ENCODE measurements around the gene SPSB1. TPM values are rescaled to one million over a fixed set of nuclear protein-coding genes. Genes with fewer than 3 reads are reported as not detected.

SPSB1 gene
- total RNA-seq, 6 experiments from 2014 or later: 7.7 to 121 (median 37.0) TPM

DNA sequence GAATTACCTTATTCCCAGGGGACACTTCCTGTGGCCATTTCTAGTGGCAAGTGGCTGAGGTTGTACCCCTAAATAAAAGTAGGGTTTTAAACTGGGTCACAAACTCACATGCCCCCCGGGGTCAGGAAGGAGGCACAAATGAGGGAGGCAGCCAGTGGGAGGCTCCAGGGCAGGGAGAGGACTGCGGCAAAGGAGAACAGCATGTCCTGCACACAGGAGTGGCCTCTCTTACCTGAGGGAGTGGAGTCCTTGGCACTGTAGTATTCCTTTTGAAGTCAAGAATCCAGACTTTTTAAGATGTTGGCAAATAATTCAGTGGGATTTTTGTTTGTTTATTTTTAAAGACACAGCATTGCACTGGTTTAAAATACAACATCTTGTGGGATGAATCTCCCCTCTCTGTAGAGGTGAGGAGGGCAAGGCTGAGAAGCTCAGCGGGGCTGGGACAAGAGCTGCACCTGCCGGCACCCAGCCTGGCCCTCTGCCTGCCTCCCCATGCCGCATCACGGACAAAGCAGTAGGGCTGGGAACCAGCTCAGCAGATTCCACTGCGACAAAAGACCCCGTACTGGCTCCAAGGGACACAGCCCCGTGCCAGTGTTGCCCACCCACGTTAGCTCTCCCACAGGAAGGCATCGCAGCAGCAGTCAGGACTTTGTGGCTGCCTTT, 22.2 kb downstream of the SPSB1 start:
- H3K27me3 ChIP-seq: no peaks in the 10 kb centered on the region
- no peak for DNase-seq
- WGBS (ENCODE audit: insufficient coverage, low coverage, low lambda C conversion rate, missing lambda C conversion rate): 74% methylated on average over 6 of the region's 11 CpGs
- no peak overlapping the region for H3K4me3 ChIP-seq
- H3K9me3 ChIP-seq: no peaks in the 10 kb centered on the region
- H3K27ac ChIP-seq: no peak overlapping the region
- ATAC-seq: no peak
- no peaks in the 10 kb centered on the region for H3K36me3 ChIP-seq
- H3K4me1 ChIP-seq: no peaks in the 10 kb centered on the region
- no peak for TF ChIP-seq POLR2A (IDR thresholded peaks at IDR 0.05)
- TF ChIP-seq, protein P1, sequence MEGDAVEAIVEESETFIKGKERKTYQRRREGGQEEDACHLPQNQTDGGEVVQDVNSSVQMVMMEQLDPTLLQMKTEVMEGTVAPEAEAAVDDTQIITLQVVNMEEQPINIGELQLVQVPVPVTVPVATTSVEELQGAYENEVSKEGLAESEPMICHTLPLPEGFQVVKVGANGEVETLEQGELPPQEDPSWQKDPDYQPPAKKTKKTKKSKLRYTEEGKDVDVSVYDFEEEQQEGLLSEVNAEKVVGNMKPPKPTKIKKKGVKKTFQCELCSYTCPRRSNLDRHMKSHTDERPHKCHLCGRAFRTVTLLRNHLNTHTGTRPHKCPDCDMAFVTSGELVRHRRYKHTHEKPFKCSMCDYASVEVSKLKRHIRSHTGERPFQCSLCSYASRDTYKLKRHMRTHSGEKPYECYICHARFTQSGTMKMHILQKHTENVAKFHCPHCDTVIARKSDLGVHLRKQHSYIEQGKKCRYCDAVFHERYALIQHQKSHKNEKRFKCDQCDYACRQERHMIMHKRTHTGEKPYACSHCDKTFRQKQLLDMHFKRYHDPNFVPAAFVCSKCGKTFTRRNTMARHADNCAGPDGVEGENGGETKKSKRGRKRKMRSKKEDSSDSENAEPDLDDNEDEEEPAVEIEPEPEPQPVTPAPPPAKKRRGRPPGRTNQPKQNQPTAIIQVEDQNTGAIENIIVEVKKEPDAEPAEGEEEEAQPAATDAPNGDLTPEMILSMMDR (IDR thresholded peaks at IDR 0.05): no peak
- intact Hi-C loops (cut with DNase I): no loop called here

DNA sequence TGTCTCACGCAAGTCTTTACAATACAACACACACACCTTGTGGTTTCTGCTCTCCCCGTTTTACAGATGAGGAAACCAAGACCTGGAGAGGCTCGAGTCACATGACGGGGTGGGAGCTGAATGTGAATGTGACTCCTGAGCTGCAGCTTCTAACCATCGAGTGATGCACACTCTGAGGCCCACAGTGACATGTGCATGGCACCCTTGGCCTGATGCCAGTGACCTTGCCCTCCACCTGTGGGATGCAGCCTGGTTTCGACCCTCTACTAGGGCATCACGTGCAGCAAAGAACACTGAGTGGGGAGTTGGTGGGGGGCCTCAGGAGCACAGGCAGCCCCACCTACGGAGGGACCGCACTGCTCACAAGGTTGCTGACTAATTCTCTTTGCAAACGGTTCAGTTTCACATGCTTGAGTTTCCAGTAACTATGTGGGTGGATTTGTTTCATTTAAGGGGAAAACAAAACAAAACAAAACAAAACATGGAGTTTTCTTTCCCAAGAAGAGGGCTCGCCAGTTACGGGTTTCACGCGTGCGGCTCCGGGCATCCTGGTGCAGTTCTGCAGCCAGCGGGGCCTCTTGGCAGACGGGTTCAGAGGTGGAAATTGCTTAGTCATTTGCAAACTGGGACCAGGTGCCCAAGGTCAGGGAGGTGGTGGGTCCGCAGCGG, 22.9 kb downstream of the SPSB1 start:
- DNase-seq (no peak), ATAC-seq (peak in 1 of 4 donors; percentile 4)
- no peaks in the 10 kb centered on the region for H3K36me3 ChIP-seq
- H3K27me3 ChIP-seq: no peaks in the 10 kb centered on the region
- intact Hi-C loops (cut with DNase I): no loop called here
- H3K4me3 ChIP-seq: no peak overlapping the region
- no peak for TF ChIP-seq POLR2A (IDR thresholded peaks at IDR 0.05)
- TF ChIP-seq, protein P1 (IDR thresholded peaks at IDR 0.05): no peak
- H3K27ac ChIP-seq: no peak overlapping the region
- 27% methylated on average over 4 of the region's 20 CpGs for WGBS (ENCODE audit: insufficient coverage, low coverage, low lambda C conversion rate, missing lambda C conversion rate)
- no peaks in the 10 kb centered on the region for H3K4me1 ChIP-seq
- H3K9me3 ChIP-seq: no peaks in the 10 kb centered on the region

DNA sequence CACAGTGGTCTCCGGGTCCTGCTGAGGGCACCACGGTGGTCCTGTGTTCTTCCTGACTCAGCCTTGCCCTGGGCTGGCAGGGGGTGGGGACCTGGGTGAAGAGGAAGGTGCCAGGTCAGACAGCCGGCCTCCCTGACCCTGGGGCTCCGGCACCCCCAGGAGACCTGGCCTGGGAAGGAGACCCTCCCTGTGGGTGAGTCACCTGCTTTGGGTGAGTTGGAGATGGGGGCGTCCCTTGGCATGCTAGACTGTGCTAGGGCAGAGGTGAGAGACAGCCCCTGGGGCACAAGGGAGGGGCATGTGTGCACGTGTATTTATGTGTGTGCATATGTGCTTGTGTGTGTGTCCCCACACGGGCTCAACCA, 23.4 kb downstream of the SPSB1 start:
- H3K9me3 ChIP-seq: no peaks in the 10 kb centered on the region
- intact Hi-C loops (cut with DNase I): no loop called here
- no peak for TF ChIP-seq POLR2A (IDR thresholded peaks at IDR 0.05)
- TF ChIP-seq, protein P1 (IDR thresholded peaks at IDR 0.05): no peak
- H3K36me3 ChIP-seq: no peaks in the 10 kb centered on the region
- H3K4me1 ChIP-seq: no peaks in the 10 kb centered on the region
- no peaks in the 10 kb centered on the region for H3K27me3 ChIP-seq
- H3K4me3 ChIP-seq: no peak overlapping the region
- peak in 1 of 4 donors; percentile 1 for ATAC-seq
- WGBS (ENCODE audit: insufficient coverage, low coverage, low lambda C conversion rate, missing lambda C conversion rate): 80% methylated on average over 1 of the region's 7 CpGs
- H3K27ac ChIP-seq: no peak overlapping the region
- DNase-seq: no peak

DNA sequence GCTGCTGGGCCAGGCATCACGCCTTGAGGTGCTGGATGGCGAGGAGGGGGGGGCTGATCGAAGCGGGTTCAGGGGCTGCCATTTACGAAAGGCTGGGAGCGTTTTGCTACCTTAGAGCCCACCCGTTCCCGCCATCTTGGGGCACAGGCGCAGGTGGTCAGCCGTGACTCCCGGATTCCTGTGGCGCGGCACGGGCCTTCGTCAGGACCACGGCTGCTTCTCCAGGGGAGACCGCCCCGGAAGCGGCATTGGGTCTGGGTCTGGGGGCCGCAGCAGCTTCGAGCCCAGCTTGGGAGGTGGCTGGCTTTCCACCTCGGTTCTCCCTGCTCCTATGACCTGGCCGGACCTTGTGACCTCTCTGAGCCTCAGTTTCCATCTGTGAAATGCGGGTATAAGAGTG, 23.8 kb downstream of the SPSB1 start:
- no peak overlapping the region for H3K4me3 ChIP-seq
- WGBS (ENCODE audit: insufficient coverage, low coverage, low lambda C conversion rate, missing lambda C conversion rate): no CpG with 5 or more reads among the region's 24 CpGs
- DNase-seq (no peak), ATAC-seq (no peak)
- no peaks in the 10 kb centered on the region for H3K27me3 ChIP-seq
- TF ChIP-seq, protein P1 (IDR thresholded peaks at IDR 0.05): no peak
- no peaks in the 10 kb centered on the region for H3K9me3 ChIP-seq
- no peak overlapping the region for H3K27ac ChIP-seq
- H3K4me1 ChIP-seq: no peaks in the 10 kb centered on the region
- H3K36me3 ChIP-seq: no peaks in the 10 kb centered on the region
- intact Hi-C loops (cut with DNase I): no loop called here

All from right lobe of liver (tissue), 6 donors.